Activated naive CD8-positive, alpha-beta T cell (primary cell): ENCODE results near the gene GMEB2.
A peak's percentile ranks its signal among the peaks of the same experiment; 100 is the strongest.
"Not testable (repeated sequence)": the region's sequence is repeated elsewhere in the genome, so short reads cannot be mapped to it uniquely, and the experiment has no call there.

Experiments
- H3K27ac Mint-ChIP-seq: one replicate; pipeline ENCODE4 v1.8.0; 2021; ENCODE audit warnings: mixed read lengths
- H3K27me3 Mint-ChIP-seq: one replicate; pipeline ENCODE4 v1.8.0; 2021; ENCODE audit warnings: mixed read lengths
- H3K36me3 Mint-ChIP-seq: one replicate; pipeline ENCODE4 v1.8.0; 2021; ENCODE audit warnings: mixed read lengths
- H3K4me1 Mint-ChIP-seq: one replicate; pipeline ENCODE4 v1.8.0; 2021; ENCODE audit warnings: low read depth, mixed read lengths
- H3K4me3 Mint-ChIP-seq: one replicate; pipeline ENCODE4 v1.8.0; 2021; ENCODE audit warnings: mild to moderate bottlenecking, mixed read lengths
- H3K9me3 Mint-ChIP-seq: one replicate; pipeline ENCODE4 v1.8.0; 2021; ENCODE audit warnings: low read depth, mixed read lengths

GMEB2 gene

GRCh38 chr20:63633732-63634131 is 6.8 kb upstream of the GMEB2 start:
- Mint-ChIP-seq H3K4me1 (peaks cover 68% of the 10 kb centered on the region), H3K4me3 (peak overlapping the region; percentile 38), H3K27ac (peak overlapping the region; percentile 85), H3K27me3 (no peaks in the 10 kb centered on the region), H3K9me3 (no peaks in the 10 kb centered on the region), H3K36me3 (no peaks in the 10 kb centered on the region)

- H3K9me3 Mint-ChIP-seq, H3K36me3 Mint-ChIP-seq, H3K27me3 Mint-ChIP-seq: not testable (repeated sequence)
- peak overlapping the region; percentile 34 for H3K27ac Mint-ChIP-seq
- H3K4me3 Mint-ChIP-seq: peak overlapping the region; percentile 5
- peaks cover 56% of the 10 kb centered on the region for H3K4me1 Mint-ChIP-seq
These were observed 4.5 kb upstream of the GMEB2 start for GRCh38 chr20:63631426-63631825.

GRCh38 chr20:63630956-63631355 is 4.1 kb upstream of the GMEB2 start:
- H3K9me3 Mint-ChIP-seq, H3K27me3 Mint-ChIP-seq, H3K36me3 Mint-ChIP-seq: not testable (repeated sequence)
- Mint-ChIP-seq H3K27ac (peak overlapping the region; percentile 75), H3K4me3 (peak overlapping the region; percentile 5), H3K4me1 (peaks cover 56% of the 10 kb centered on the region)

GRCh38 chr20:63628246-63628975 is 1.5 kb upstream of the GMEB2 start:
- peak overlapping the region; percentile 99 for H3K27ac Mint-ChIP-seq
- peaks cover 45% of the 10 kb centered on the region for H3K4me1 Mint-ChIP-seq
- no peaks in the 10 kb centered on the region for H3K9me3 Mint-ChIP-seq
- peaks cover 4% of the 10 kb centered on the region for H3K36me3 Mint-ChIP-seq
- H3K27me3 Mint-ChIP-seq: no peaks in the 10 kb centered on the region
- peak overlapping the region; percentile 94 for H3K4me3 Mint-ChIP-seq

GRCh38 chr20:63627751-63628245 is 897 bp upstream of the GMEB2 start:
- peak overlapping the region; percentile 94 for H3K4me3 Mint-ChIP-seq
- H3K9me3 Mint-ChIP-seq: no peaks in the 10 kb centered on the region
- H3K27ac Mint-ChIP-seq: peak overlapping the region; percentile 99
- H3K27me3 Mint-ChIP-seq: no peaks in the 10 kb centered on the region
- peaks cover 4% of the 10 kb centered on the region for H3K36me3 Mint-ChIP-seq
- peaks cover 44% of the 10 kb centered on the region for H3K4me1 Mint-ChIP-seq

GRCh38 chr20:63627129-63627750 is 339 bp upstream of the GMEB2 start:
- peak overlapping the region; percentile 99 for H3K27ac Mint-ChIP-seq
- no peaks in the 10 kb centered on the region for H3K9me3 Mint-ChIP-seq
- H3K27me3 Mint-ChIP-seq: no peaks in the 10 kb centered on the region
- H3K4me1 Mint-ChIP-seq: peaks cover 41% of the 10 kb centered on the region
- peak overlapping the region; percentile 94 for H3K4me3 Mint-ChIP-seq
- peaks cover 7% of the 10 kb centered on the region for H3K36me3 Mint-ChIP-seq

- H3K27ac Mint-ChIP-seq: peak overlapping the region; percentile 93
- H3K36me3 Mint-ChIP-seq: peaks cover 7% of the 10 kb centered on the region
- no peaks in the 10 kb centered on the region for H3K9me3 Mint-ChIP-seq
- peaks cover 38% of the 10 kb centered on the region for H3K4me1 Mint-ChIP-seq
- peak overlapping the region; percentile 88 for H3K4me3 Mint-ChIP-seq
- no peaks in the 10 kb centered on the region for H3K27me3 Mint-ChIP-seq
These were observed 1.0 kb downstream of the GMEB2 start for GRCh38 chr20:63625771-63626423.

GRCh38 chr20:63624486-63624885 is 2.4 kb downstream of the GMEB2 start:
- H3K27ac Mint-ChIP-seq: no peak overlapping the region
- H3K36me3 Mint-ChIP-seq: peaks cover 7% of the 10 kb centered on the region
- H3K9me3 Mint-ChIP-seq: no peaks in the 10 kb centered on the region
- H3K27me3 Mint-ChIP-seq: no peaks in the 10 kb centered on the region
- H3K4me1 Mint-ChIP-seq: peaks cover 35% of the 10 kb centered on the region
- H3K4me3 Mint-ChIP-seq: no peak overlapping the region

GRCh38 chr20:63622732-63623131 is 4.2 kb downstream of the GMEB2 start:
- Mint-ChIP-seq H3K4me3 (no peak overlapping the region), H3K4me1 (peaks cover 24% of the 10 kb centered on the region), H3K9me3 (no peaks in the 10 kb centered on the region)

GRCh38 chr20:63622096-63622495 is 4.8 kb downstream of the GMEB2 start:
- Mint-ChIP-seq H3K27me3 (no peaks in the 10 kb centered on the region), H3K36me3 (peaks cover 5% of the 10 kb centered on the region), H3K4me3 (no peak overlapping the region), H3K4me1 (peaks cover 24% of the 10 kb centered on the region), H3K27ac (no peak overlapping the region), H3K9me3 (no peaks in the 10 kb centered on the region)

More at GRCh38 chr20:63622732-63623131, 4.2 kb downstream of the GMEB2 start:
- Mint-ChIP-seq H3K27ac (no peak overlapping the region), H3K36me3 (peaks cover 3% of the 10 kb centered on the region), H3K27me3 (no peaks in the 10 kb centered on the region)

- Mint-ChIP-seq H3K4me3 (no peak overlapping the region), H3K27me3 (no peaks in the 10 kb centered on the region), H3K4me1 (peaks cover 24% of the 10 kb centered on the region), H3K9me3 (no peaks in the 10 kb centered on the region), H3K36me3 (peaks cover 6% of the 10 kb centered on the region), H3K27ac (no peak overlapping the region)
These were observed 5.9 kb downstream of the GMEB2 start for GRCh38 chr20:63620991-63621390.

- Mint-ChIP-seq H3K27me3 (no peaks in the 10 kb centered on the region), H3K27ac (no peak overlapping the region), H3K9me3 (no peaks in the 10 kb centered on the region), H3K36me3 (peaks cover 6% of the 10 kb centered on the region), H3K4me3 (no peak overlapping the region), H3K4me1 (peaks cover 19% of the 10 kb centered on the region)
These were observed 7.4 kb downstream of the GMEB2 start for GRCh38 chr20:63619505-63619904.

- peaks cover 6% of the 10 kb centered on the region for H3K36me3 Mint-ChIP-seq
- H3K4me1 Mint-ChIP-seq: peaks cover 17% of the 10 kb centered on the region
- no peaks in the 10 kb centered on the region for H3K27me3 Mint-ChIP-seq
- no peak overlapping the region for H3K27ac Mint-ChIP-seq
- H3K9me3 Mint-ChIP-seq: no peaks in the 10 kb centered on the region
- no peak overlapping the region for H3K4me3 Mint-ChIP-seq
These were observed 7.8 kb downstream of the GMEB2 start for GRCh38 chr20:63619086-63619485.

- H3K27me3 Mint-ChIP-seq: no peaks in the 10 kb centered on the region
- H3K27ac Mint-ChIP-seq: no peak overlapping the region
- peaks cover 17% of the 10 kb centered on the region for H3K4me1 Mint-ChIP-seq
- no peaks in the 10 kb centered on the region for H3K9me3 Mint-ChIP-seq
- peaks cover 6% of the 10 kb centered on the region for H3K36me3 Mint-ChIP-seq
- H3K4me3 Mint-ChIP-seq: no peak overlapping the region
These were observed 8.5 kb downstream of the GMEB2 start for GRCh38 chr20:63618291-63618980.

- H3K4me1 Mint-ChIP-seq: peaks cover 13% of the 10 kb centered on the region
- no peak overlapping the region for H3K4me3 Mint-ChIP-seq
- no peaks in the 10 kb centered on the region for H3K9me3 Mint-ChIP-seq
- no peaks in the 10 kb centered on the region for H3K27me3 Mint-ChIP-seq
- H3K36me3 Mint-ChIP-seq: peaks cover 6% of the 10 kb centered on the region
- no peak overlapping the region for H3K27ac Mint-ChIP-seq
These were observed 9.0 kb downstream of the GMEB2 start for GRCh38 chr20:63617876-63618265.
